ENCODE results near the gene TFEB. TPM values are rescaled to one million over a fixed set of nuclear protein-coding genes. Genes with fewer than 3 reads are reported as not detected.

TFEB gene
- total and polyA plus RNA-seq, 2 of the 8 experiments (the other 6 are each of a cell fraction or from before 2014, with no cell fraction given), result 2.3 to 6.7 TPM

- Histone ChIP-seq H3K4me3 (ENCODE audit: extremely low read depth in 1 of 4, insufficient read depth in 2 of 4, low read depth in 3 of 4, low read length in 4 of 4) (0 out of 8 replicates have a peak overlapping the region, but pooled peaks of 2 of the 4 experiments have one; percentile 9 to 14), H4K8ac (ENCODE audit: extremely low read depth, insufficient read depth, low read length) (no peak overlapping the region), H3K18ac (ENCODE audit: extremely low read depth, low read length) (peak overlapping the region; percentile 87), H3K23me2 (ENCODE audit: low read depth, low read length) (peaks cover 1% of the 10 kb centered on the region), H4K91ac (replicated peaks; ENCODE audit: insufficient read length, low read length) (peak overlapping the region; percentile 14), H2AFZ (ENCODE audit: low read length) (no peak overlapping the region), H2BK120ac (replicated peaks; ENCODE audit: low read depth, low read length) (no peak overlapping the region), H2BK20ac (ENCODE audit: low read length) (peak overlapping the region; percentile 90), H3K4me1 (replicated peaks in 1 of 4; ENCODE audit: control insufficient read depth in 3 of 4, insufficient read depth in 4 of 4, low read length in 3 of 4) (peaks cover 8 to 52% (median 37%) of the 10 kb centered on the region in 4 experiments), H3K36me3 (ENCODE audit: control insufficient read depth in 2 of 4, insufficient read depth in 4 of 4, low read length in 3 of 4) (peaks cover 0 to 8% (median under 1%) of the 10 kb centered on the region in 4 experiments; a peak in 4 of 8 replicates), H2BK15ac (ENCODE audit: low read length) (peak overlapping the region; percentile 88), H3K4ac (replicated peaks; ENCODE audit: insufficient read length, low read depth, low read length) (no peak overlapping the region), H3K23ac (ENCODE audit: insufficient read length) (no peak overlapping the region), H3K79me1 (ENCODE audit: low read depth, low read length) (peaks cover 2% of the 10 kb centered on the region; the same call in 1 of the 2 replicates), H3K27me3 (replicated peaks in 1 of 4; ENCODE audit: control insufficient read depth in 3 of 4, extremely low read depth in 1 of 4, insufficient read depth in 3 of 4, low read length in 3 of 4) (peaks cover 0 to 26% (median 13%) of the 10 kb centered on the region in 4 experiments; a peak in 5 of 7 replicates), H2BK5ac (ENCODE audit: low read depth, low read length) (peak overlapping the region; percentile 60; the same call in 1 of the 2 replicates), H2AK5ac (ENCODE audit: low read depth, low read length) (0 out of 2 replicates have a peak overlapping the region, but pooled peaks have one; percentile 15), H3K4me2 (ENCODE audit: insufficient read depth in 1 of 2, low read depth in 2 of 2, low read length in 2 of 2) (peak overlapping the region; percentile 15 to 60), H3K9me3 (ENCODE audit: insufficient read depth in 2 of 2, low read depth in 1 of 2, low read length in 1 of 2) (no peaks in the 10 kb centered on the region), H4K5ac (ENCODE audit: insufficient read length, low read depth, low read length) (no peak overlapping the region), H2BK12ac (ENCODE audit: low read depth, low read length) (0 out of 2 replicates have a peak overlapping the region, but pooled peaks have one; percentile 68), H3K56ac (replicated peaks; ENCODE audit: insufficient read length, low read depth, low read length) (no peak overlapping the region), H3K27ac (ENCODE audit: low read depth, low read length) (no peak overlapping the region), H3K79me2 (ENCODE audit: control insufficient read depth in 1 of 2, insufficient read depth in 2 of 2, low read length in 2 of 2) (peaks cover 0 to 5% of the 10 kb centered on the region in 2 experiments; a peak in 1 of 4 replicates), H3K14ac (ENCODE audit: insufficient read length) (no peak overlapping the region), H3K9ac (replicated peaks in 1 of 4; ENCODE audit: extremely low read depth in 1 of 4, low read depth in 3 of 4, low read length in 3 of 4) (no peak overlapping the region), H4K20me1 (replicated peaks in 1 of 2; ENCODE audit: control insufficient read depth in 1 of 2, insufficient read depth in 2 of 2, low read length in 2 of 2) (peaks cover 5 to 14% of the 10 kb centered on the region in 2 experiments)
- FAIRE-seq (no peak), DNase-seq (ENCODE audit: low read depth in 1 of 2, low spot score in 2 of 2) (peak in 1 of 2 experiments; percentile 55)
- CTCF ChIA-PET (ENCODE audit: partially characterized antibody), result interaction anchor here (1.0 to 6.5 kb wide), 10 partner anchors 9 to 219 kb away, joined by 3 to 32 read pairs (median 4); no protein-coding TSS in a partner anchor
- POLR2A ChIA-PET (ENCODE audit: partially characterized antibody), result interaction anchor here (1.2 to 1.3 kb wide), 3 partner anchors 12 to 39 kb away, joined by 3 to 6 read pairs (median 4); no protein-coding TSS in a partner anchor
- WGBS, 2 experiments (ENCODE audit: extremely low coverage in 1 of 2, insufficient coverage in 1 of 2, insufficient read length in 1 of 2, insufficient replicate concordance in 2 of 2, low coverage in 1 of 2, low lambda C conversion rate in 2 of 2, missing lambda C conversion rate in 1 of 2), result 52% methylated on average over 4 of the region's 4 CpGs; no CpG with 5 or more reads in 1 of the 2 experiments
- TF ChIP-seq BRCA1 (IDR thresholded peaks at IDR 0.05; ENCODE audit: low read depth, low read length) (no peak), MAX (IDR thresholded peaks at IDR 0.05) (peak; percentile 44; the same call in 1 of the 2 replicates), JUND (IDR thresholded peaks at IDR 0.05; ENCODE audit: low read length) (no peak), SRF (IDR thresholded peaks at IDR 0.05; ENCODE audit: low read depth, low read length) (no peak), CTBP2 (IDR thresholded peaks at IDR 0.05; ENCODE audit: borderline replicate concordance, insufficient read depth, insufficient read length, low read length) (peak; percentile 9)
These were observed 91.0 kb downstream of the TFEB start for GRCh38 chr6:41644297-41644879.
